GM23338 (cell line): ENCODE measurements around the gene DDX25. TPM values are rescaled to one million over a fixed set of nuclear protein-coding genes. Genes with fewer than 3 reads are reported as not detected.

Experiments used
- ATAC-seq: fragments of 200-7000 bp; cut with Tn5 transposase; 3 replicates; pipeline ENCODE4 v1.9.1; 2020
- DNase-seq: peaks from one replicate; pipeline ENCODE4 v3.0.0-alpha.2; 2015; ENCODE audit warnings: low spot score
- H2AFZ ChIP-seq: fragments of 200-600 bp; sonication (generic); 2 replicates; pipeline ENCODE4 v1.8.0; 2016; ENCODE audit warnings: antibody characterized with exemption, mild to moderate bottlenecking, moderate library complexity
- H3F3A ChIP-seq: fragments of 200-600 bp; sonication (generic); replicated peaks from 2 replicates; pipeline ENCODE4 v1.8.0; 2017; ENCODE audit warnings: antibody characterized with exemption, mixed run types, low read depth
- H3K27ac ChIP-seq: fragments of 200-600 bp; sonication (generic); 2 replicates; pipeline ENCODE4 v1.6.1; 2016; ENCODE audit warnings: low read depth
- H3K27me3 ChIP-seq: fragments of 200-600 bp; sonication (generic); 2 replicates; pipeline ENCODE4 v1.8.0; 2016; ENCODE audit warnings: mild to moderate bottlenecking, mixed run types, moderate library complexity; ENCODE audit not compliant: insufficient read depth
- H3K36me3 ChIP-seq: fragments of 200-600 bp; sonication (generic); 2 replicates; pipeline ENCODE4 v1.8.0; 2016; ENCODE audit warnings: mild to moderate bottlenecking; ENCODE audit not compliant: insufficient read depth
- H3K4me1 ChIP-seq: fragments of 200-600 bp; sonication (generic); 2 replicates; pipeline ENCODE4 v1.8.0; 2016; ENCODE audit warnings: mild to moderate bottlenecking, moderate library complexity; ENCODE audit not compliant: insufficient read depth
- H3K4me2 ChIP-seq: fragments of 200-600 bp; sonication (generic); 2 replicates; pipeline ENCODE4 v1.7.1; 2017; ENCODE audit warnings: mixed run types
- H3K4me3 ChIP-seq: fragments of 200-600 bp; sonication (generic); 2 replicates; pipeline ENCODE4 v1.6.1; 2016; ENCODE audit warnings: mixed run types
- H3K79me2 ChIP-seq: fragments of 200-600 bp; sonication (generic); replicated peaks from 2 replicates; pipeline ENCODE4 v1.8.0; 2017; ENCODE audit warnings: mild to moderate bottlenecking; ENCODE audit not compliant: insufficient read depth
- H3K9me2 ChIP-seq: fragments of 200-600 bp; sonication (generic); 2 replicates; pipeline ENCODE4 v1.8.0; 2017; ENCODE audit not compliant: insufficient read depth
- H4K20me1 ChIP-seq: fragments of 200-600 bp; sonication (generic); replicated peaks from 2 replicates; pipeline ENCODE4 v1.8.0; 2017; ENCODE audit warnings: mild to moderate bottlenecking; ENCODE audit not compliant: insufficient read depth
- H3K27ac Mint-ChIP-seq: 2 replicates; pipeline ENCODE4 v1.8.0; 2020; ENCODE audit warnings: inconsistent platforms, mild to moderate bottlenecking, moderate library complexity, mixed read lengths
- H3K27me3 Mint-ChIP-seq: 3 replicates; pipeline ENCODE4 v1.8.0; 2022; ENCODE audit warnings: low read depth, mild to moderate bottlenecking, moderate library complexity, mixed read lengths, inconsistent platforms; ENCODE audit not compliant: insufficient read depth, poor library complexity
- H3K36me3 Mint-ChIP-seq: 3 replicates; pipeline ENCODE4 v1.8.0; 2021; ENCODE audit warnings: low read depth, mild to moderate bottlenecking, inconsistent platforms, moderate library complexity, mixed read lengths
- H3K4me1 Mint-ChIP-seq: 3 replicates; pipeline ENCODE4 v1.8.0; 2020; ENCODE audit warnings: mild to moderate bottlenecking, inconsistent platforms, mixed read lengths
- H3K4me3 Mint-ChIP-seq: 3 replicates; pipeline ENCODE4 v1.8.0; 2021; ENCODE audit warnings: moderate library complexity, mild to moderate bottlenecking, inconsistent platforms, mixed read lengths
- H3K9me3 Mint-ChIP-seq: 3 replicates; pipeline ENCODE4 v1.8.0; 2020; ENCODE audit warnings: moderate library complexity, mild to moderate bottlenecking, inconsistent platforms, mixed read lengths
- CREB1 ChIP-seq: fragments of 250-450 bp; sonication (Bioruptor Pico); IDR thresholded peaks from 2 replicates; pipeline ENCODE4 v1.5.0; 2020; ENCODE audit warnings: low read depth, mild to moderate bottlenecking, moderate library complexity
- JUNB ChIP-seq: IDR thresholded peaks from one replicate; pipeline ENCODE4 v1.6.1; 2016; ENCODE audit warnings: antibody characterized with exemption; ENCODE audit not compliant: unreplicated experiment
- NANOG ChIP-seq: IDR thresholded peaks from 2 replicates; pipeline ENCODE4 v1.6.1; 2016; ENCODE audit warnings: antibody characterized with exemption, borderline replicate concordance
- POLR2AphosphoS5 ChIP-seq: IDR thresholded peaks from 2 replicates; pipeline ENCODE4 v1.6.1; 2016; ENCODE audit warnings: antibody characterized with exemption, low read depth
- STAT1 ChIP-seq: IDR thresholded peaks from one replicate; pipeline ENCODE4 v1.6.1; 2016; ENCODE audit warnings: antibody characterized with exemption; ENCODE audit not compliant: unreplicated experiment
- ZNF114 ChIP-seq: fragments of 250-450 bp; sonication (Bioruptor Pico); IDR thresholded peaks from 2 replicates; pipeline ENCODE4 v1.5.0; 2020; ENCODE audit warnings: mild to moderate bottlenecking, moderate library complexity
- ZNF331 ChIP-seq: fragments of 250-450 bp; sonication (Bioruptor Pico); IDR thresholded peaks from 2 replicates; pipeline ENCODE4 v1.5.0; 2020; ENCODE audit warnings: low read depth, mild to moderate bottlenecking, moderate library complexity
- polyA plus RNA-seq: library from polyadenylated mRNA; unstranded; fragments of >200 nt; fragmentation: Nextera tagmentation; extraction: Ambion mirVana; gene quantifications from 2 replicates; pipeline ENCODE4 v1.2.1, GENCODE V29; 2016
- total RNA-seq: library from RNA; depleted of rRNA; stranded (reverse); fragments of >200 nt; shearing (Covaris generic); gene quantifications from 2 replicates; pipeline ENCODE4 v1.2.3, GENCODE V29; 2014
- TF ChIP-seq, protein P1 (sequence below): IDR thresholded peaks from 2 replicates; pipeline ENCODE4 v1.6.1; 2016; ENCODE audit warnings: antibody characterized with exemption
- TF ChIP-seq, protein P2 (sequence below): IDR thresholded peaks from one replicate; pipeline ENCODE4 v1.6.1; 2018; ENCODE audit warnings: antibody characterized with exemption; ENCODE audit not compliant: unreplicated experiment
- TF ChIP-seq, protein P3 (sequence below), 2 experiments: fragments of 200-600 bp in 1 of 2; sonication (generic) in 1 of 2; conservative IDR thresholded peaks; 2 replicates each; pipeline versions ENCODE4 v1.5.1 to v1.6.1; 2016 to 2017; ENCODE audit warnings: antibody characterized with exemption in 2 of 2, low read depth in 2 of 2, mild to moderate bottlenecking in 2 of 2, moderate library complexity in 1 of 2

The DDX25 gene
- total and polyA plus RNA-seq, 2 experiments from 2014 or later, result 20.6 to 23.6 TPM

GRCh38 chr11:125890447-125891100, 13.7 kb upstream of the DDX25 start (continued):
- TF ChIP-seq, protein P1, sequence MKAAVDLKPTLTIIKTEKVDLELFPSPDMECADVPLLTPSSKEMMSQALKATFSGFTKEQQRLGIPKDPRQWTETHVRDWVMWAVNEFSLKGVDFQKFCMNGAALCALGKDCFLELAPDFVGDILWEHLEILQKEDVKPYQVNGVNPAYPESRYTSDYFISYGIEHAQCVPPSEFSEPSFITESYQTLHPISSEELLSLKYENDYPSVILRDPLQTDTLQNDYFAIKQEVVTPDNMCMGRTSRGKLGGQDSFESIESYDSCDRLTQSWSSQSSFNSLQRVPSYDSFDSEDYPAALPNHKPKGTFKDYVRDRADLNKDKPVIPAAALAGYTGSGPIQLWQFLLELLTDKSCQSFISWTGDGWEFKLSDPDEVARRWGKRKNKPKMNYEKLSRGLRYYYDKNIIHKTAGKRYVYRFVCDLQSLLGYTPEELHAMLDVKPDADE, result no peak
- TF ChIP-seq NANOG, result no peak
- TF ChIP-seq STAT1, result no peak
- no peak for TF ChIP-seq ZNF114
- TF ChIP-seq, protein P2, sequence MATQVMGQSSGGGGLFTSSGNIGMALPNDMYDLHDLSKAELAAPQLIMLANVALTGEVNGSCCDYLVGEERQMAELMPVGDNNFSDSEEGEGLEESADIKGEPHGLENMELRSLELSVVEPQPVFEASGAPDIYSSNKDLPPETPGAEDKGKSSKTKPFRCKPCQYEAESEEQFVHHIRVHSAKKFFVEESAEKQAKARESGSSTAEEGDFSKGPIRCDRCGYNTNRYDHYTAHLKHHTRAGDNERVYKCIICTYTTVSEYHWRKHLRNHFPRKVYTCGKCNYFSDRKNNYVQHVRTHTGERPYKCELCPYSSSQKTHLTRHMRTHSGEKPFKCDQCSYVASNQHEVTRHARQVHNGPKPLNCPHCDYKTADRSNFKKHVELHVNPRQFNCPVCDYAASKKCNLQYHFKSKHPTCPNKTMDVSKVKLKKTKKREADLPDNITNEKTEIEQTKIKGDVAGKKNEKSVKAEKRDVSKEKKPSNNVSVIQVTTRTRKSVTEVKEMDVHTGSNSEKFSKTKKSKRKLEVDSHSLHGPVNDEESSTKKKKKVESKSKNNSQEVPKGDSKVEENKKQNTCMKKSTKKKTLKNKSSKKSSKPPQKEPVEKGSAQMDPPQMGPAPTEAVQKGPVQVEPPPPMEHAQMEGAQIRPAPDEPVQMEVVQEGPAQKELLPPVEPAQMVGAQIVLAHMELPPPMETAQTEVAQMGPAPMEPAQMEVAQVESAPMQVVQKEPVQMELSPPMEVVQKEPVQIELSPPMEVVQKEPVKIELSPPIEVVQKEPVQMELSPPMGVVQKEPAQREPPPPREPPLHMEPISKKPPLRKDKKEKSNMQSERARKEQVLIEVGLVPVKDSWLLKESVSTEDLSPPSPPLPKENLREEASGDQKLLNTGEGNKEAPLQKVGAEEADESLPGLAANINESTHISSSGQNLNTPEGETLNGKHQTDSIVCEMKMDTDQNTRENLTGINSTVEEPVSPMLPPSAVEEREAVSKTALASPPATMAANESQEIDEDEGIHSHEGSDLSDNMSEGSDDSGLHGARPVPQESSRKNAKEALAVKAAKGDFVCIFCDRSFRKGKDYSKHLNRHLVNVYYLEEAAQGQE, result no peak
- TF ChIP-seq, protein P3, sequence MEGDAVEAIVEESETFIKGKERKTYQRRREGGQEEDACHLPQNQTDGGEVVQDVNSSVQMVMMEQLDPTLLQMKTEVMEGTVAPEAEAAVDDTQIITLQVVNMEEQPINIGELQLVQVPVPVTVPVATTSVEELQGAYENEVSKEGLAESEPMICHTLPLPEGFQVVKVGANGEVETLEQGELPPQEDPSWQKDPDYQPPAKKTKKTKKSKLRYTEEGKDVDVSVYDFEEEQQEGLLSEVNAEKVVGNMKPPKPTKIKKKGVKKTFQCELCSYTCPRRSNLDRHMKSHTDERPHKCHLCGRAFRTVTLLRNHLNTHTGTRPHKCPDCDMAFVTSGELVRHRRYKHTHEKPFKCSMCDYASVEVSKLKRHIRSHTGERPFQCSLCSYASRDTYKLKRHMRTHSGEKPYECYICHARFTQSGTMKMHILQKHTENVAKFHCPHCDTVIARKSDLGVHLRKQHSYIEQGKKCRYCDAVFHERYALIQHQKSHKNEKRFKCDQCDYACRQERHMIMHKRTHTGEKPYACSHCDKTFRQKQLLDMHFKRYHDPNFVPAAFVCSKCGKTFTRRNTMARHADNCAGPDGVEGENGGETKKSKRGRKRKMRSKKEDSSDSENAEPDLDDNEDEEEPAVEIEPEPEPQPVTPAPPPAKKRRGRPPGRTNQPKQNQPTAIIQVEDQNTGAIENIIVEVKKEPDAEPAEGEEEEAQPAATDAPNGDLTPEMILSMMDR (conservative IDR thresholded peaks at IDR 0.05; ENCODE audit: low read depth in 2 of 2), result no peak
- no peak for TF ChIP-seq ZNF331 (CRISPR knock-in tag)
- no peak for TF ChIP-seq POLR2AphosphoS5

- no peak overlapping the region for H3K4me2 ChIP-seq
- H3K4me1 Mint-ChIP-seq, result peaks cover 7% of the 10 kb centered on the region; the same call in 1 of the 3 replicates
- no peaks in the 10 kb centered on the region; the same call in 1 of the 2 replicates for H3K4me1 ChIP-seq
- H3K36me3 Mint-ChIP-seq, result peaks cover 32% of the 10 kb centered on the region; the same call in 2 of the 3 replicates
- H3K9me3 Mint-ChIP-seq, result peaks cover 4% of the 10 kb centered on the region
- peaks cover 8% of the 10 kb centered on the region for H3K27me3 Mint-ChIP-seq
- H3F3A ChIP-seq, result peaks cover 2% of the 10 kb centered on the region; the same call in 1 of the 2 replicates
- no peak overlapping the region for H3K27ac Mint-ChIP-seq
- DNase-seq, result no peak
- peaks cover 80% of the 10 kb centered on the region for H3K79me2 ChIP-seq
- H3K27me3 ChIP-seq, result no peaks in the 10 kb centered on the region
- H4K20me1 ChIP-seq, result peaks cover 14% of the 10 kb centered on the region
- no peak for ATAC-seq
- no peak overlapping the region for H3K4me3 Mint-ChIP-seq
- H3K4me3 ChIP-seq, result no peak overlapping the region
- H3K36me3 ChIP-seq, result peaks cover 32% of the 10 kb centered on the region; the same call in 1 of the 2 replicates
- no peaks in the 10 kb centered on the region for H3K9me2 ChIP-seq
- H2AFZ ChIP-seq, result no peak overlapping the region
- no peak overlapping the region for H3K27ac ChIP-seq
- TF ChIP-seq, protein P2, result no peak
- TF ChIP-seq JUNB, result no peak
- no peak for TF ChIP-seq CREB1 (CRISPR knock-in tag)
- TF ChIP-seq STAT1, result no peak
- TF ChIP-seq NANOG, result no peak
- TF ChIP-seq, protein P1, result no peak
These were observed 12.2 kb upstream of the DDX25 start for GRCh38 chr11:125892071-125892470.
